Kidney epithelial cell (primary cell): ENCODE measurements around the gene MBLAC1. TPM values are rescaled to one million over a fixed set of nuclear protein-coding genes. Genes with fewer than 3 reads are reported as not detected.

Experiments
- DNase-seq: peaks from one replicate; pipeline ENCODE4 v3.0.0-alpha.2; 2010; ENCODE audit warnings: low read depth
- H3K27me3 ChIP-seq: 2 replicates; pipeline ENCODE4 v1.6.0; 2011; ENCODE audit warnings: low read length; ENCODE audit not compliant: control insufficient read depth, insufficient read depth
- H3K36me3 ChIP-seq: 2 replicates; pipeline ENCODE4 v1.5.1; 2011; ENCODE audit warnings: low read length; ENCODE audit not compliant: control insufficient read depth, insufficient read depth
- H3K4me3 ChIP-seq: 2 replicates; pipeline ENCODE4 v1.5.1; 2011; ENCODE audit warnings: low read depth, mild to moderate bottlenecking, control low read depth, low read length
- total RNA-seq: library from RNA; depleted of rRNA; stranded (reverse); fragments of >200 nt; gene quantifications from 2 replicates; pipeline ENCODE4 v1.2.3, GENCODE V29; 2015
- TF ChIP-seq, protein P1 (sequence below): IDR thresholded peaks from 2 replicates; pipeline ENCODE4 v1.5.1; 2011; ENCODE audit warnings: mild to moderate bottlenecking, moderate library complexity, low read length, control low read depth, inconsistent platforms; ENCODE audit not compliant: insufficient read depth, poor library complexity, severe bottlenecking

The MBLAC1 gene
- total RNA-seq, 1 donor from 2014 or later: 2.3 TPM

DNA sequence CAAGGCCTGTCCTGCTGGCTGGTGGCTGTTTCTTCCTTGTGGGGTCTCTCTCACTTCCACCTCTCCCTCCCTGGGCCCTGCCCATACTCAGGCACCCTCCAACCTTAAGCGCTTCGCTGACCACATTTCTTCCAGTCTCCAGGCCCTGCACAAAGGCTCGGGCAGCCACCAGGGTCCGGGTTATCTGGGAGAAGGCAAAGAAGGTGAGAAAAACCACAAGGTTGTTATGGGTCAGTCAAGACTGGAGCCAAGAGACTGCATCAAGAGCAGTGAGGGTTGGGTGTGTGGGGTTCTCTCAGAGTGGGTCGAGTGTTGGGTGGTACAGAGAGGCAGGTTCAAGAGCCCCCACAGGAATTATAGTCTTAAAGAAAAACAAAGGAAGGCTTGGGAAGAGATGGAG lies 47.8 kb downstream of the MBLAC1 start:
- DNase-seq: no peak
- H3K4me3 ChIP-seq: no peak overlapping the region
- no peaks in the 10 kb centered on the region for H3K36me3 ChIP-seq
- peaks cover 9% of the 10 kb centered on the region for H3K27me3 ChIP-seq
- TF ChIP-seq, protein P1, sequence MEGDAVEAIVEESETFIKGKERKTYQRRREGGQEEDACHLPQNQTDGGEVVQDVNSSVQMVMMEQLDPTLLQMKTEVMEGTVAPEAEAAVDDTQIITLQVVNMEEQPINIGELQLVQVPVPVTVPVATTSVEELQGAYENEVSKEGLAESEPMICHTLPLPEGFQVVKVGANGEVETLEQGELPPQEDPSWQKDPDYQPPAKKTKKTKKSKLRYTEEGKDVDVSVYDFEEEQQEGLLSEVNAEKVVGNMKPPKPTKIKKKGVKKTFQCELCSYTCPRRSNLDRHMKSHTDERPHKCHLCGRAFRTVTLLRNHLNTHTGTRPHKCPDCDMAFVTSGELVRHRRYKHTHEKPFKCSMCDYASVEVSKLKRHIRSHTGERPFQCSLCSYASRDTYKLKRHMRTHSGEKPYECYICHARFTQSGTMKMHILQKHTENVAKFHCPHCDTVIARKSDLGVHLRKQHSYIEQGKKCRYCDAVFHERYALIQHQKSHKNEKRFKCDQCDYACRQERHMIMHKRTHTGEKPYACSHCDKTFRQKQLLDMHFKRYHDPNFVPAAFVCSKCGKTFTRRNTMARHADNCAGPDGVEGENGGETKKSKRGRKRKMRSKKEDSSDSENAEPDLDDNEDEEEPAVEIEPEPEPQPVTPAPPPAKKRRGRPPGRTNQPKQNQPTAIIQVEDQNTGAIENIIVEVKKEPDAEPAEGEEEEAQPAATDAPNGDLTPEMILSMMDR: no peak

DNA sequence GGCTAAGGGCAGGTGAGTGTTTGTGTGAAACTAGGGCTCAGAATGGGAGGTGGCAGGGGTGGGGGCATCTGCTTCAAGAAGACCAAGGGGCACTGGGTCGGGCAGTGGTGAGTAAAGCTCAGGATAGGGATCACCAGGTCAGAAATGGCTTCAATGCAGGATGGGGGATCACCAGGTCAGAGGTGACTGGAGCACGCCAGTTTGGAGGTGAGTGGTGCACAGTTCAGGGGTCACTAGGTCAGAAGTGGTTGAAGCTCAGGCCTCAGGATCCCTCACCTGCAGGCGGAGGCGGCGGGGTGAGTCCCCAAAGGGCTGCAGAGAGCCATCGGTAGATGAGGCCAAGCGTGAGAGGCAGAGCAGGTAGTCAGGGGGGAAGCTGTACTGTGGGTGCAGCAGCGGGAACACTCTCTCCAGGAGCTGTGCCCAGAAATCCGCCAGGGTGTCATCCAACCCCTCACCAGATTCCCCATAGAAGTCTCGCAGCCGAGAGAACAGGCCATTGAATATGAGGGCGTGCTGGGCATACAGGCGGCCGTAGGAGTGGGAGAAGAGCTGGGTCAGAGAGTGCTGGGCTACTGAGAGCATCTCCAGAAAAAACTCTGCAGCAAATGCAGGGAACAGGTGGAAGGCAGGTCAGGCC lies 48.6 kb downstream of the MBLAC1 start:
- no peaks in the 10 kb centered on the region for H3K36me3 ChIP-seq
- DNase-seq: no peak
- TF ChIP-seq, protein P1: no peak
- H3K4me3 ChIP-seq: no peak overlapping the region
- peaks cover 9% of the 10 kb centered on the region for H3K27me3 ChIP-seq

DNA sequence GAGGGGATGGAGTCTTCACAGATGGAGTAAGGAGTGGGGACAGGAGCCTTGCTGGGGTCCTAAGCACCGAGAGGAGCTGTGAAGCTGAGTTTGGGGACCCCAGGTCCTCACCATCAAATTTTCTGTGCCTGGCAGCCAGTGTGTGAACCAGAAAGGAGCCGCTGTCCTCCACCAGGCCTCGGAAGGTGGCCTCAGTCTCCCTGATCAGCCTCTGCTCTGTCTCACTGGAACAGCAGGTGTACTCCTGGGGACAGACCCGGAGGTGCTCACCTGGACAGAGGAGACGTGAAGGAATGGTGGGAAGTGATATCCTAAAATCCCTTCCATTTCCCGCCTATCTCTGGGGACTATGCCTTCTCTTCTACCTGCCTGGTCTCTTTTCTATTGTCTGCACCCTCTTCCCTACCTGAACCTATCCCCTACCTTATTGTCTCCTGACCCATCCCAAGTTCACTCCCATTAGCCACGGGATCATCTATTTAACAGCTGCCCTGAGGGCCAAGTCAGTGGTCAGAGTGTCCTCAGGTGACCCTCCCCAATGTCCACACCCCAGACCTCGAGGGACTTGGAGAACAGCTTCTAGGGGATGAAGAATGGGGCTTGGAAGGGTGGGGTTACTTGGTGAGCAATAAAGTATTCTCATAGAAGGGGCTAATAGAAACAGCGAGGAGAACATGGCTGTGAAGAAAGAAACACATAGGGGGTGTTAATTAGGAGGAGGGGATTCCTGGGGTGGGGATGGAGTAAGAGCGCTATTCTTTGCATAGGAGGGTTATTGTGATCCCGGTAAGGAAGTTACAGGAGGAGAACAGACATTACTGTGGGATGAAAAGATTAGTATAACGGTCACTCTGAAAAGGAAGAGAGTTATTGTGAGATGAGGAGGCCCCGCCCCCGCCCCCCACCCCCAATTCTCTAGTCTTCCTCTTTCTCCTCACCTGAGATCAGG lies 49.6 kb downstream of the MBLAC1 start:
- TF ChIP-seq, protein P1: no peak
- peak overlapping the region; percentile 80 for H3K4me3 ChIP-seq
- peaks cover 6% of the 10 kb centered on the region for H3K27me3 ChIP-seq
- no peak for DNase-seq
- H3K36me3 ChIP-seq: no peaks in the 10 kb centered on the region

DNA sequence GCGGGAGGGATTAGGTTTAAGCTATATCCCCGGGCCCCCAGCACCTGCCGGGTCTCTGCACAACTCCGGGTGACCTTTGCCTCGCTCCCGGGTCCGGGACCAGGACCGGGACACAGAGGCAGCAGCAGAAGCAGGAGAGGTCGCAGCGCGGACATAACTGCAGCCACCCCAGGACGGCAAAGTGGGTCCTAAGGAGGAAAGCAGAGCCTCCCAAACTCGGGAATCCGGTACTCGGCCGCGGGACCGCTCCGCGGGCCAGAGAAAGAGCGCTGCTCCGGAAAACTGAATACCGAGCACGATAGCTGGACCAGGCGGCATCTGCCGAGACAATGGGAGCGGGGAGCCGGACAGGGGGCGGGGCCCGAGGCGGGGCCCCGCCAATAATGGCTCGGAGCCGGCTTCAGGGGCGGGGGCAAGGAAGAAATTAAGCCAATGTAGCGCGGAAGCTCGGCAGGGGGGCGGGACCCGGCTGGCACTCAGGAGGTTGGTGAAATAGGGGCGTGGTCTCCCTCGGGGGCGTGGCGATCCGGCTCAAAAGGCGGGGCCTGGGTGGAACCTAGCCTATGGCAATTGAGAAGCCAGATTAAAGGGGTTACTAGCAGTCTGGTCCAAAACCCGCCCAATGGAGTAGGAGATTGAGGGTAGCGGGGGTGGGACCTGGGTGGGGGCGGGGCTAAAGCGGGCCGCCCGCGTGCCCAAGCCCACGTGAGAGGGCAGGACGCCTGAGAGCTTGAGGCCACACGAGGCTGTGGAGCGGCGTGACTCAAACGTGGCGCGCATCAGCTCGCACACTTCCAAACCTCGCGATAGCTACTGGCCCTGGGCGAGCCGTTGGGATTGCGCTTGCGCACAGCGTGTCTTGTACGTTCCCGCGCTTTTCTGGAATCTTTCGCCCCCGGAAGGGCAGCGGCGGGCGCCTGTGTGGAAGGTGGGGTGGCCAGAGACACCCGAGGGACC lies 50.6 kb downstream of the MBLAC1 start, which contains the start of the genes GPC2 and STAG3:
Gene GPC2 (minus strand): TSS at position 337 of the 957 bp plus-strand sequence. CDS start 182 bp downstream, at position 155.
Gene STAG3 (plus strand): TSS at position 874 of the 957 bp plus-strand sequence. CDS start 2,639 bp downstream, outside the sequence.
- TF ChIP-seq, protein P1: no peak
- Histone ChIP-seq H3K4me3 (peak within 1 kb of the TSS; percentile 80), H3K27me3 (no peaks in the 10 kb centered on the region), H3K36me3 (no peaks in the 10 kb centered on the region)
- DNase-seq: peak; percentile 78

Other genes with a start within 250 kb of the MBLAC1 start
- gene OR2AE1, start 249.9 kb upstream of the MBLAC1 start, total RNA-seq: not detected in 2 replicates
- gene TRIM4, start 207.4 kb upstream of the MBLAC1 start, total RNA-seq: 32.6 and 36.0 TPM in 2 replicates
- not detected in 2 replicates for gene GJC3, start 197.3 kb upstream of the MBLAC1 start, total RNA-seq
- gene AZGP1, start 150.9 kb upstream of the MBLAC1 start, total RNA-seq: 0.75 TPM in 1 of 2 replicates, not detected in the other
- gene ZKSCAN1, start 111.4 kb upstream of the MBLAC1 start, total RNA-seq: 32.5 and 40.3 TPM in 2 replicates
- gene ZSCAN21, start 77.2 kb upstream of the MBLAC1 start, total RNA-seq: 14.8 and 21.7 TPM in 2 replicates
- gene ZNF3, start 45.2 kb upstream of the MBLAC1 start, total RNA-seq: 39.9 and 44.9 TPM in 2 replicates
- gene COPS6, start 38.0 kb upstream of the MBLAC1 start, total RNA-seq: 43.3 and 45.2 TPM in 2 replicates
- gene MCM7, start 25.6 kb upstream of the MBLAC1 start, total RNA-seq: 96.9 and 101 TPM in 2 replicates
- 23.6 and 29.4 TPM in 2 replicates for gene AP4M1, start 25.3 kb upstream of the MBLAC1 start, total RNA-seq
- gene TAF6, start 7.6 kb upstream of the MBLAC1 start, total RNA-seq: 69.0 and 80.5 TPM in 2 replicates
- gene CNPY4, start 7.3 kb upstream of the MBLAC1 start, total RNA-seq: 10.1 TPM in 2 replicates
- gene LAMTOR4, start 22.0 kb downstream of the MBLAC1 start, total RNA-seq: 150 and 208 TPM in 2 replicates
- gene TRAPPC14, start 31.8 kb downstream of the MBLAC1 start, total RNA-seq: 10.4 and 23.1 TPM in 2 replicates
- gene GAL3ST4, start 41.6 kb downstream of the MBLAC1 start, total RNA-seq: 1.5 and 2.1 TPM in 2 replicates
- 13.6 and 14.7 TPM in 2 replicates for gene GPC2, start 50.4 kb downstream of the MBLAC1 start, total RNA-seq
- gene STAG3, start 51.0 kb downstream of the MBLAC1 start, total RNA-seq: 1.1 and 2.1 TPM in 2 replicates
- gene PVRIG, start 93.0 kb downstream of the MBLAC1 start, total RNA-seq: not detected in 2 replicates
- not detected in 2 replicates for gene SPDYE3, start 180.7 kb downstream of the MBLAC1 start, total RNA-seq
- gene PILRB, start 231.2 kb downstream of the MBLAC1 start, total RNA-seq: 19.3 and 20.8 TPM in 2 replicates
- gene PILRA, start 246.5 kb downstream of the MBLAC1 start, total RNA-seq: 0.68 TPM in 1 of 2 replicates, not detected in the other